NCI-H526 (cell line): ENCODE results near the gene CAPN8.

ENCODE experiments used
- DNase-seq, 2 experiments: peaks; one replicate each; lab custom pipeline; 2025; lab: John Stamatoyannopoulos, UW

The CAPN8 gene

GRCh38 chr1:223654083-223654482 is 11.4 kb downstream of the CAPN8 start:
- no peak for DNase-seq

GRCh38 chr1:223653431-223653830 is 12.1 kb downstream of the CAPN8 start:
- DNase-seq = no peak

- DNase-seq = no peak
Observed at GRCh38 chr1:223653015-223653414, 12.5 kb downstream of the CAPN8 start.

- DNase-seq = no peak
Observed at GRCh38 chr1:223652436-223652941, 13.0 kb downstream of the CAPN8 start.

GRCh38 chr1:223651291-223651991 is 14.1 kb downstream of the CAPN8 start:
- no peak for DNase-seq

- DNase-seq = no peak
Observed at GRCh38 chr1:223650465-223650864, 15.0 kb downstream of the CAPN8 start.

- no peak for DNase-seq
Observed at GRCh38 chr1:223649222-223649621, 16.3 kb downstream of the CAPN8 start.

- DNase-seq = no peak
Observed at GRCh38 chr1:223647249-223647648, 18.3 kb downstream of the CAPN8 start.

- no peak for DNase-seq
Observed at GRCh38 chr1:223645903-223646302, 19.6 kb downstream of the CAPN8 start.

GRCh38 chr1:223642237-223642636 is 23.3 kb downstream of the CAPN8 start:
- no peak for DNase-seq

- DNase-seq = no peak
Observed at GRCh38 chr1:223641523-223642039, 23.9 kb downstream of the CAPN8 start.

- DNase-seq = no peak
Observed at GRCh38 chr1:223639331-223639749, 26.2 kb downstream of the CAPN8 start.

GRCh38 chr1:223635236-223635635 is 30.3 kb downstream of the CAPN8 start:
- no peak for DNase-seq

- DNase-seq = no peak
Observed at GRCh38 chr1:223634423-223634822, 31.1 kb downstream of the CAPN8 start.

- no peak for DNase-seq
Observed at GRCh38 chr1:223631956-223632355, 33.5 kb downstream of the CAPN8 start.

GRCh38 chr1:223631473-223631872 is 34.0 kb downstream of the CAPN8 start:
- DNase-seq = no peak

- DNase-seq = no peak
Observed at GRCh38 chr1:223629126-223629457, 36.4 kb downstream of the CAPN8 start.

- peak; percentile 10 to 75 for DNase-seq
Observed at GRCh38 chr1:223628233-223629125, 37.0 kb downstream of the CAPN8 start.

- DNase-seq = no peak
Observed at GRCh38 chr1:223622132-223622842, 43.2 kb downstream of the CAPN8 start.

GRCh38 chr1:223621312-223621734 is 44.2 kb downstream of the CAPN8 start:
- DNase-seq = no peak

GRCh38 chr1:223620297-223620897 is 45.1 kb downstream of the CAPN8 start:
- no peak for DNase-seq

GRCh38 chr1:223618680-223619079 is 46.8 kb downstream of the CAPN8 start:
- no peak for DNase-seq
